Activated gamma-delta T cell treated with anti-CD3 and anti-CD28 coated beads, Interleukin-2, amount 50 U/mL, for 16 hours (primary cell): ENCODE measurements around the gene USP17L10.
"Not testable (repeated sequence)": the region's sequence is repeated elsewhere in the genome, so short reads cannot be mapped to it uniquely, and the experiment has no call there.

Experiments
- DNase-seq: peaks from one replicate; pipeline ENCODE4 v3.0.0-alpha.2; 2020; ENCODE audit warnings: low read depth

USP17L10 gene, protein sequence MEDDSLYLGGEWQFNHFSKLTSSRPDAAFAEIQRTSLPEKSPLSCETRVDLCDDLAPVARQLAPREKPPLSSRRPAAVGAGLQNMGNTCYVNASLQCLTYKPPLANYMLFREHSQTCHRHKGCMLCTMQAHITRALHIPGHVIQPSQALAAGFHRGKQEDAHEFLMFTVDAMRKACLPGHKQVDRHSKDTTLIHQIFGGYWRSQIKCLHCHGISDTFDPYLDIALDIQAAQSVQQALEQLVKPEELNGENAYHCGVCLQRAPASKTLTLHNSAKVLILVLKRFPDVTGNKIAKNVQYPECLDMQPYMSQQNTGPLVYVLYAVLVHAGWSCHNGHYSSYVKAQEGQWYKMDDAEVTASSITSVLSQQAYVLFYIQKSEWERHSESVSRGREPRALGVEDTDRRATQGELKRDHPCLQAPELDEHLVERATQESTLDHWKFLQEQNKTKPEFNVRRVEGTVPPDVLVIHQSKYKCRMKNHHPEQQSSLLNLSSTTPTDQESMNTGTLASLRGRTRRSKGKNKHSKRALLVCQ

DNA sequence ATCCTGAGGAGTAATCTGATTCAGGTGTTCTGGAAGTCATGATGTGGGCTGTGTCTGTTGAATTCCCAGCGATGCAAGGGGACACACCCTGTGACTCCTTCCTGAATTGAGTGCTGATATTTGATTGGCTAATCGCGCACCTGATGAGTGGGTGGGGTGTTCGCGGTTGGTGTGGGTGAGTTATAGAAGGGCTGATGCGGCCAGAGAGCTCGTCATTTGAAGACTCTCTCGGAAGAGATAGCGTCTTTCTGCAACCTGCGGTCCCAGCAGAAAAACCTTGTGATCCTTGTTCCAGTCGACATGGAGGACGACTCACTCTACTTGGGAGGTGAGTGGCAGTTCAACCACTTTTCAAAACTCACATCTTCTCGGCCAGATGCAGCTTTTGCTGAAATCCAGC lies at the start of gene USP17L10:
USP17L10 (plus strand) TSS at position 301 of the 400 bp plus-strand sequence; CDS start at position 301, 0 bp downstream.
- not testable (repeated sequence) for DNase-seq

DNA sequence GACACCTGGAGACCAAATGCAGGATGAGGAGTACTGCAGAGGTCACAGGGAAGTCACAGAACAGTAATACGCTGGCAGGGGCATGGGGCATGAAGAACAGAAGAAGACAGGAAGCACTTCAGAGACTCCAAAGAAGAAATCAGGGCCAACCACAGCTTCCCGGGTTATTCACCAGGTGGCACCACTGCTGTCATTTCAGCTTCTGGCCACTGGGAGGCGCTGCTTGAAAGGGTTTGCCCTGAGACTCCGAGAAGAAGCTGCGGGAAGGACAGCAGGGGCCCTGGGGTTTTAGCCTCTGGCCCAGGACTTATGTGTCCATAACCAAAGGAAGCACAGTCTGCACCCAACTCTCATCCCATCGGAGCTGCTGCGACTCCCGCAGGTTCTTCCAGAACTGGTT lies 44.5 kb upstream of the USP17L10 start:
- not testable (repeated sequence) for DNase-seq

DNA sequence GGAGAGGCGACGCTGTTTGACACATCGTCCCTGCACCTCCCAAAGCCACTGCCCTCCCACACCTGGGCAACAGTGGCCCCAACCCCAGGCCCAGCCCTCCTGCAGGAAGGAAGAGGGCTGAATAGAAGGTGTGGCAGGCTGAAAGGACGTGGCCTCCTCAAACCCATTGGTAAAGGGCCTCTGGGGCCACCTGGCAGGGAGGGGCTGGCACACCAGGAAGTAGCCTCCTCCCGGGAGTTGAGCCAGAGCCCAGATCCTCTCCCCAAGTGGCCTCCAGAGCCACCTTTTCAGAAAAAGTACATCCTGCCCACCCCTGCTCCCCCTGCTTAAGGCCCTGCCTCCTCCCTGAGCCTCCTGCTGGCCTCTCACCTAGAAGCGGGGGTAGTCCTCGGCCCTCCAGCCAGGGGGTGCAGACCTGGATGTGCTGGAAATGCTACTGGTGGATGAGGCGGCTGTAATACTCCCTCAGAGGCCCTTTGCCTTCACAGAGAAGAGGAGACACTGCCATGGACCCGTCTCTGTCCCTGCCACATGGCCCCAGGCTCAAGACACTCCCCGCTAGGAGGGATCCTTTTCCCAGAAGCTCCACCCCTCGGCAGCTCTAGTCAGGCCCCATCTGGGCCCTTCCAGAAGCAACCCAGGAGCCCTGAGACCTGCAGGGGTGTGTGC lies 40.5 kb upstream of the USP17L10 start, which contains the start of gene FAM90A26:
FAM90A26 (plus strand) TSS at position 619 of the 669 bp plus-strand sequence. CDS start 2,764 bp downstream, outside the sequence.
- DNase-seq: not testable (repeated sequence)

DNA sequence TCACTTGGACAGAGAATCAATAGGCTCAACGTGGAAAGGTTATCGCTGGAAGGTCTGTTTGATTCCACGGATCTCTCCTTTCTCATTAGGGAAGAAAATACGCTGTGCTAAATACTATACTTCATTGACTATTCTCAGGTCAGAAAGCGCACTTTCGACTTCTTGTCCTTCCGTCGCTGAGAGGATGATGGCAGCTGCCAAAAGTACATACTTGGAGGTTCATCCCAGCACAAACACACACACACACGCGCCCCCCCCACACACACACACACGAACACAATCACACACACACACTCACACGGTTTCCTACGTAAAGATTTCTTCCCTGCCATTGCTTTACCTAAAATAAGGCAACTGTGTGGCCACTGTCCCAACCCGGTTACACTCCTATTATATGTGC lies 4.2 kb downstream of the USP17L10 start:
- DNase-seq: not testable (repeated sequence)

DNA sequence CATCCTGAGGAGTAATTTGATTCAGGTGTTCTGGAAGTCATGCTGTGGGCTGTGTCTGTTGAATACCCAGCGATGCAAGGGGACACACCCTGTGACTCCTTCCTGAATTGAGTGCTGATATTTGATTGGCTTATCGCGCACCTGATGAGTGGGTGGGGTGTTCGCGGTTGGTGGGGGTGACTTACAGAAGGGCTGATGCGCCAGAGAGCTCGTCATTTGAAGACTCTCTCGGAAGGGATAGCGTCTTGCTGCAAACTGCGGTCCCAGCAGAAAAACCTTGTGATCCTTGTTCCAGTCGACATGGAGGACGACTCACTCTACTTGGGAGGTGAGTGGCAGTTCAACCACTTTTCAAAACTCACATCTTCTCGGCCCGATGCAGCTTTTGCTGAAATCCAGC lies 4.6 kb downstream of the USP17L10 start, which contains the start of gene USP17L11:
USP17L11 (plus strand) TSS at position 301 of the 400 bp plus-strand sequence; CDS start at position 301, 0 bp downstream.
- not testable (repeated sequence) for DNase-seq

DNA sequence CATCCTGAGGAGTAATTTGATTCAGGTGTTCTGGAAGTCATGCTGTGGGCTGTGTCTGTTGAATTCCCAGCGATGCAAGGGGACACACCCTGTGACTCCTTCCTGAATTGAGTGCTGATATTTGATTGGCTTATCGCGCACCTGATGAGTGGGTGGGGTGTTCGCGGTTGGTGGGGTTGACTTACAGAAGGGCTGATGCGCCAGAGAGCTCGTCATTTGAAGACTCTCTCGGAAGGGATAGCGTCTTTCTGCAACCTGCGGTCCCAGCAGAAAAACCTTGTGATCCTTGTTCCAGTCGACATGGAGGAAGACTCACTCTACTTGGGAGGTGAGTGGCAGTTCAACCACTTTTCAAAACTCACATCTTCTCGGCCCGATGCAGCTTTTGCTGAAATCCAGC lies 9.4 kb downstream of the USP17L10 start, which contains the start of gene USP17L12:
USP17L12 (plus strand) TSS at position 301 of the 400 bp plus-strand sequence; CDS start at position 301, 0 bp downstream.
- DNase-seq: not testable (repeated sequence)

DNA sequence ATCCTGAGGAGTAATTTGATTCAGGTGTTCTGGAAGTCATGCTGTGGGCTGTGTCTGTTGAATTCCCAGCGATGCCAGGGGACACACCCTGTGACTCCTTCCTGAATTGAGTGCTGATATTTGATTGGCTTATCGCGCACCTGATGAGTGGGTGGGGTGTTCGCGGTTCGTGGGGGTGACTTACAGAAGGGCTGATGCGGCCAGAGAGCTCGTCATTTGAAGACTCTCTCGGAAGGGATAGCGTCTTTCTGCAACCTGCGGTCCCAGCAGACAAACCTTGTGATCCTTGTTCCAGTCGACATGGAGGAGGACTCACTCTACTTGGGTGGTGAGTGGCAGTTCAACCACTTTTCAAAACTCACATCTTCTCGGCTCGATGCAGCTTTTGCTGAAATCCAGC lies 14.1 kb downstream of the USP17L10 start, which contains the start of gene USP17L13:
USP17L13 (plus strand) TSS at position 301 of the 400 bp plus-strand sequence; CDS start at position 301, 0 bp downstream.
- DNase-seq: not testable (repeated sequence)

DNA sequence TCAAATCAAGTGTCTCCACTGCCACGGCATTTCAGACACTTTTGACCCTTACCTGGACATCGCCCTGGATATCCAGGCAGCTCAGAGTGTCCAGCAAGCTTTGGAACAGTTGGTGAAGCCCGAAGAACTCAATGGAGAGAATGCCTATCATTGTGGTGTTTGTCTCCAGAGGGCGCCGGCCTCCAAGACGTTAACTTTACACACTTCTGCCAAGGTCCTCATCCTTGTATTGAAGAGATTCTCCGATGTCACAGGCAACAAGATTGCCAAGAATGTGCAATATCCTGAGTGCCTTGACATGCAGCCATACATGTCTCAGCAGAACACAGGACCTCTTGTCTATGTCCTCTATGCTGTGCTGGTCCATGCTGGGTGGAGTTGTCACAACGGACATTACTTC lies 19.8 kb downstream of the USP17L10 start:
- not testable (repeated sequence) for DNase-seq

DNA sequence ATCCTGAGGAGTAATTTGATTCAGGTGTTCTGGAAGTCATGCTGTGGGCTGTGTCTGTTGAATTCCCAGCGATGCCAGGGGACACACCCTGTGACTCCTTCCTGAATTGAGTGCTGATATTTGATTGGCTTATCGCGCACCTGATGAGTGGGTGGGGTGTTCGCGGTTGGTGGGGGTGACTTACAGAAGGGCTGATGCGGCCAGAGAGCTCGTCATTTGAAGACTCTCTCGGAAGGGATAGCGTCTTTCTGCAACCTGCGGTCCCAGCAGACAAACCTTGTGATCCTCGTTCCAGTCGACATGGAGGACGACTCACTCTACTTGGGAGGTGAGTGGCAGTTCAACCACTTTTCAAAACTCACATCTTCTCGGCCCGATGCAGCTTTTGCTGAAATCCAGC lies 23.6 kb downstream of the USP17L10 start, which contains the start of gene USP17L15:
USP17L15 (plus strand) TSS at position 301 of the 400 bp plus-strand sequence; CDS start at position 301, 0 bp downstream.
- not testable (repeated sequence) for DNase-seq

DNA sequence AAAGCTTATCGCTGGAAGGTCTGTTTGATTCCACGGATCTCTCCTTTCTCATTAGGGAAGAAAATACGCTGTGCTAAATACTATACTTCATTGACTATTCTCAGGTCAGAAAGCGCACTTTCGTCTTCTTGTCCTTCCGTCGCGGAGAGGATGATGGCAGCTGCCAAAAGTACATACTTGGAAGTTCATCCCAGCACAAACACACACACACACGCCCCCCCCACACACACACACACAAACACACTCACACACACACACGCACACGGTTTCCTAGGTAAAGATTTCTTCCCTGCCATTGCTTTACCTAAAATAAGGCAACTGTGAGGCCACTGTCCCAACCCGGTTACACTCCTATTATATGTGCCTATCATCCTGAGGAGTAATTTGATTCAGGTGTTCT lies 28.0 kb downstream of the USP17L10 start:
- DNase-seq: not testable (repeated sequence)

DNA sequence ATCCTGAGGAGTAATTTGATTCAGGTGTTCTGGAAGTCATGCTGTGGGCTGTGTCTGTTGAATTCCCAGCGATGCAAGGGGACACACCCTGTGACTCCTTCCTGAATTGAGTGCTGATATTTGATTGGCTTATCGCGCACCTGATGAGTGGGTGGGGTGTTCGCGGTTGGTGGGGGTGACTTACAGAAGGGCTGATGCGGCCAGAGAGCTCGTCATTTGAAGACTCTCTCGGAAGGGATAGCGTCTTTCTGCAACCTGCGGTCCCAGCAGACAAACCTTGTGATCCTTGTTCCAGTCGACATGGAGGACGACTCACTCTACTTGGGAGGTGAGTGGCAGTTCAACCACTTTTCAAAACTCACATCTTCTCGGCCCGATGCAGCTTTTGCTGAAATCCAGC lies 33.1 kb downstream of the USP17L10 start, which contains the start of gene USP17L17:
USP17L17 (plus strand) TSS at position 301 of the 400 bp plus-strand sequence; CDS start at position 301, 0 bp downstream.
- not testable (repeated sequence) for DNase-seq

DNA sequence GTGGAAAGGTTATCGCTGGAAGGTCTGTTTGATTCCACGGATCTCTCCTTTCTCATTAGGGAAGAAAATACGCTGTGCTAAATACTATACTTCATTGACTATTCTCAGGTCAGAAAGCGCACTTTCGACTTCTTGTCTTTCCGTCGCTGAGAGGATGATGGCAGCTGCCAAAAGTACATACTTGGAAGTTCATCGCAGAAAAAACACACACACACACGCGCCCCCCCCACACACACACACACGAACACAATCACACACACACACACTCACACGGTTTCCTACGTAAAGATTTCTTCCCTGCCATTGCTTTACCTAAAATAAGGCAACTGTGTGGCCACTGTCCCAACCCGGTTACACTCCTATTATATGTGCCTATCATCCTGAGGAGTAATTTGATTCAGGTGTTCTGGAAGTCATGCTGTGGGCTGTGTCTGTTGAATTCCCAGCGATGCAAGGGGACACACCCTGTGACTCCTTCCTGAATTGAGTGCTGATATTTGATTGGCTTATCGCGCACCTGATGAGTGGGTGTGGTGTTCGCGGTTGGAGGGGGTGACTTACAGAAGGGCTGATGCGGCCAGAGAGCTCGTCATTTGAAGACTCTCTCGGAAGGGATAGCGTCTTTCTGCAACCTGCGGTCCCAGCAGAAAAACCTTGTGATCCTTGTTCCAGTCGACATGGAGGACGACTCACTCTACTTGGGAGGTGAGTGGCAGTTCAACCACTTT lies 37.7 kb downstream of the USP17L10 start, which contains the start of gene USP17L18:
USP17L18 (plus strand) TSS at position 678 of the 728 bp plus-strand sequence; CDS start at position 678, 0 bp downstream.
- DNase-seq: not testable (repeated sequence)

DNA sequence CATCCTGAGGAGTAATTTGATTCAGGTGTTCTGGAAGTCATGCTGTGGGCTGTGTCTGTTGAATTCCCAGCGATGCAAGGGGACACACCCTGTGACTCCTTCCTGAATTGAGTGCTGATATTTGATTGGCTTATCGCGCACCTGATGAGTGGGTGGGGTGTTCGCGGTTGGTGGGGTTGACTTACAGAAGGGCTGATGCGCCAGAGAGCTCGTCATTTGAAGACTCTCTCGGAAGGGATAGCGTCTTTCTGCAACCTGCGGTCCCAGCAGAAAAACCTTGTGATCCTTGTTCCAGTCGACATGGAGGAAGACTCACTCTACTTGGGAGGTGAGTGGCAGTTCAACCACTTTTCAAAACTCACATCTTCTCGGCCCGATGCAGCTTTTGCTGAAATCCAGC lies 42.6 kb downstream of the USP17L10 start, which contains the start of gene USP17L19:
USP17L19 (plus strand) TSS at position 301 of the 400 bp plus-strand sequence; CDS start at position 301, 0 bp downstream.
- not testable (repeated sequence) for DNase-seq

DNA sequence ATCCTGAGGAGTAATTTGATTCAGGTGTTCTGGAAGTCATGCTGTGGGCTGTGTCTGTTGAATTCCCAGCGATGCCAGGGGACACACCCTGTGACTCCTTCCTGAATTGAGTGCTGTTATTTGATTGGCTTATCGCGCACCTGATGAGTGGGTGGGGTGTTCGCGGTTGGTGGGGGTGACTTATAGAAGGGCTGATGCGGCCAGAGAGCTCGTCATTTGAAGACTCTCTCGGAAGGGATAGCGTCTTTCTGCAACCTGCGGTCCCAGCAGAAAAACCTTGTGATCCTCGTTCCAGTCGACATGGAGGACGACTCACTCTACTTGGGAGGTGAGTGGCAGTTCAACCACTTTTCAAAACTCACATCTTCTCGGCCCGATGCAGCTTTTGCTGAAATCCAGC lies 47.4 kb downstream of the USP17L10 start, which contains the start of gene USP17L20:
USP17L20 (plus strand) TSS at position 301 of the 400 bp plus-strand sequence; CDS start at position 301, 0 bp downstream.
- DNase-seq: not testable (repeated sequence)
